T47D (cell line): ENCODE data around the gene NEK7.
A peak's percentile ranks its signal among the peaks of the same experiment; 100 is the strongest.
"Not testable (repeated sequence)": the region's sequence is repeated elsewhere in the genome, so short reads cannot be mapped to it uniquely, and the experiment has no call there.

ENCODE experiments used
- DNase-seq, 2 experiments: peaks; one replicate each; pipeline versions ENCODE4 v3.0.0 to v3.0.0-alpha.2; 2011 to 2012; ENCODE audit warnings: low read depth in 1 of 2, low spot score in 1 of 2
- JUND ChIP-seq: IDR thresholded peaks from 2 replicates; pipeline ENCODE4 v1.6.1; 2012; ENCODE audit warnings: low read depth
- in situ Hi-C: cut with HindIII; loops from 2 replicates; pipeline ENCODE4 v1.10.0; 2016; ENCODE audit warnings: low sequenced_read_pairs, low pct_unique_long_range_greater_than_20kb

NEK7 gene

GRCh38 chr1:198124673-198125072 lies 32.1 kb upstream of the NEK7 start:
- DNase-seq: no peak
- in situ Hi-C loops: no loop called here
- no peak for TF ChIP-seq JUND

GRCh38 chr1:198125995-198126735 lies 30.6 kb upstream of the NEK7 start:
- in situ Hi-C loops: no loop called here
- no peak for TF ChIP-seq JUND
- DNase-seq: peak in 1 of 2 experiments; percentile 72

GRCh38 chr1:198128533-198128932 lies 28.3 kb upstream of the NEK7 start:
- in situ Hi-C loops: no loop called here
- TF ChIP-seq JUND: no peak
- DNase-seq: no peak

GRCh38 chr1:198130053-198130452 lies 26.7 kb upstream of the NEK7 start:
- in situ Hi-C loops, DNase-seq: not testable (repeated sequence)

- no peak for TF ChIP-seq JUND
- in situ Hi-C loops: no loop called here
- DNase-seq: no peak
These were observed 24.6 kb upstream of the NEK7 start for GRCh38 chr1:198132060-198132781.

GRCh38 chr1:198134252-198134651 lies 22.5 kb upstream of the NEK7 start:
- no peak for DNase-seq
- in situ Hi-C loops: no loop called here
- no peak for TF ChIP-seq JUND

- in situ Hi-C loops: no loop called here
- no peak for TF ChIP-seq JUND
These were observed 21.4 kb upstream of the NEK7 start for GRCh38 chr1:198135366-198135765.

GRCh38 chr1:198141668-198142351 lies 15.0 kb upstream of the NEK7 start:
- in situ Hi-C loops: no loop called here

More at GRCh38 chr1:198135366-198135765, 21.4 kb upstream of the NEK7 start:
- DNase-seq: peak in 1 of 2 experiments; percentile 18

GRCh38 chr1:198143797-198144196 lies 13.0 kb upstream of the NEK7 start:
- in situ Hi-C loops: no loop called here
- no peak for DNase-seq
- no peak for TF ChIP-seq JUND

More at GRCh38 chr1:198141668-198142351, 15.0 kb upstream of the NEK7 start:
- DNase-seq: no peak
- no peak for TF ChIP-seq JUND

GRCh38 chr1:198147216-198147615 lies 9.6 kb upstream of the NEK7 start:
- TF ChIP-seq JUND: no peak
- in situ Hi-C loops: no loop called here
- DNase-seq: no peak

GRCh38 chr1:198150369-198150768 lies 6.4 kb upstream of the NEK7 start:
- in situ Hi-C loops: no loop called here
- no peak for DNase-seq
- no peak for TF ChIP-seq JUND

GRCh38 chr1:198151688-198152087 lies 5.1 kb upstream of the NEK7 start:
- no peak for TF ChIP-seq JUND
- in situ Hi-C loops: no loop called here
- no peak for DNase-seq

- DNase-seq: peak in 1 of 2 experiments; percentile 39
- in situ Hi-C loops: no loop called here
- TF ChIP-seq JUND: no peak
These were observed 3.7 kb upstream of the NEK7 start for GRCh38 chr1:198153103-198153502.
